Endothelial cell of umbilical vein (primary cell): ENCODE measurements around the gene PRKCB. TPM values are rescaled to one million over a fixed set of nuclear protein-coding genes. Genes with fewer than 3 reads are reported as not detected.
"Not testable (repeated sequence)": the region's sequence is repeated elsewhere in the genome, so short reads cannot be mapped to it uniquely, and the experiment has no call there.

Source experiments
- BruUV-seq: library from RNA; stranded (reverse); fragments of 400-500 nt; replicated peaks from 2 replicates; lab custom pipeline; 2021; lab: Mats Ljungman, UMichigan
- CTCF ChIA-PET: fragments of 300-600, 350-600 bp; sonication (Branson Sonifier 250); formaldehyde crosslinking; loops from one replicate; lab custom pipeline; 2021; ENCODE audit warnings: antibody characterized with exemption, inconsistent platforms; lab: Charles Lee
- POLR2A ChIA-PET: fragments of 300-600, 350-600 bp; sonication (Branson Sonifier 250); formaldehyde crosslinking; loops from one replicate; lab custom pipeline; 2021; ENCODE audit warnings: antibody characterized with exemption, inconsistent platforms; lab: Charles Lee
- DNase-seq: peaks from one replicate; pipeline ENCODE4 v3.0.0-alpha.2; 2011; ENCODE audit warnings: low read depth, low spot score
- FAIRE-seq: peaks from 2 replicates; lab custom pipeline; 2011; peaks lifted over from hg19 to GRCh38; lab: Jason Lieb, UNC
- H2AFZ ChIP-seq: 2 replicates; pipeline ENCODE4 v1.6.0; 2012; ENCODE audit warnings: low read depth, low read length, control low read depth, inconsistent platforms
- H3K27ac ChIP-seq: 2 replicates; pipeline ENCODE4 v1.5.1; 2011; ENCODE audit warnings: low read depth, mild to moderate bottlenecking, control low read depth, low read length, moderate library complexity; ENCODE audit not compliant: insufficient read depth
- H3K27me3 ChIP-seq, 2 experiments: 2 replicates each; pipeline versions ENCODE4 v1.6.0 to v1.6.1; 2011; ENCODE audit warnings: low read length in 2 of 2, mixed read lengths in 1 of 2; ENCODE audit not compliant: control insufficient read depth in 2 of 2, insufficient read depth in 2 of 2
- H3K36me3 ChIP-seq, 2 experiments: 2 replicates in 1 of 2; 3 replicates in 1 of 2; pipeline ENCODE4 v1.5.1; 2011; ENCODE audit warnings: low read length in 2 of 2, mild to moderate bottlenecking in 1 of 2, moderate library complexity in 1 of 2; ENCODE audit not compliant: control insufficient read depth in 2 of 2, insufficient read depth in 2 of 2; ENCODE audit errors: extremely low read depth in 1 of 2
- H3K4me1 ChIP-seq: 3 replicates; pipeline ENCODE4 v1.5.1; 2011; ENCODE audit warnings: mild to moderate bottlenecking, low read length; ENCODE audit not compliant: control insufficient read depth, insufficient read depth; ENCODE audit errors: extremely low read depth
- H3K4me2 ChIP-seq: 2 replicates; pipeline ENCODE4 v1.6.1; 2011; ENCODE audit warnings: low read length, control low read depth, mixed read lengths; ENCODE audit not compliant: insufficient read depth
- H3K4me3 ChIP-seq, 3 experiments: fragments of 200-600 bp in 1 of 3; sonication (generic), shearing (Covaris generic) in 1 of 3; replicated peaks in 1 of 3; 2 replicates each; pipeline ENCODE4 v1.5.1; 2011 to 2016; ENCODE audit warnings: control low read depth in 3 of 3, low read length in 3 of 3, mild to moderate bottlenecking in 2 of 3, inconsistent platforms in 1 of 3, low read depth in 1 of 3, moderate library complexity in 1 of 3; ENCODE audit not compliant: insufficient read depth in 1 of 3
- H3K79me2 ChIP-seq: 2 replicates; pipeline ENCODE4 v1.6.0; 2012; ENCODE audit warnings: low read length, inconsistent platforms; ENCODE audit not compliant: control insufficient read depth, insufficient read depth
- H3K9ac ChIP-seq: replicated peaks from 2 replicates; pipeline ENCODE3; 2011; ENCODE audit warnings: low read length, control low read depth; ENCODE audit not compliant: insufficient read depth; ENCODE audit errors: extremely low read depth
- H3K9me1 ChIP-seq: replicated peaks from 3 replicates; pipeline ENCODE4 v1.6.0; 2011; ENCODE audit warnings: mild to moderate bottlenecking, low read length; ENCODE audit not compliant: control insufficient read depth, insufficient read depth; ENCODE audit errors: extremely low read depth
- H3K9me3 ChIP-seq: replicated peaks from 2 replicates; pipeline ENCODE4 v1.5.1; 2012; ENCODE audit warnings: low read length, inconsistent platforms; ENCODE audit not compliant: control insufficient read depth, insufficient read depth
- H4K20me1 ChIP-seq: replicated peaks from 2 replicates; pipeline ENCODE3; 2011; ENCODE audit warnings: mild to moderate bottlenecking, low read length; ENCODE audit not compliant: control insufficient read depth, insufficient read depth; ENCODE audit errors: extremely low read depth
- CTCF ChIP-seq, 2 donors: IDR thresholded peaks; 1 replicate in 1 of 2; 2 replicates in 1 of 2; pipeline ENCODE4 v1.5.1; 2011; ENCODE audit warnings: low read length in 2 of 2, mild to moderate bottlenecking in 2 of 2, moderate library complexity in 2 of 2, control low read depth in 1 of 2, inconsistent platforms in 1 of 2, low read depth in 1 of 2; ENCODE audit not compliant: insufficient read depth in 1 of 2; ENCODE audit errors: extremely low read depth in 1 of 2
- EZH2 ChIP-seq: IDR thresholded peaks from 2 replicates; pipeline ENCODE4 v1.6.1; 2012; ENCODE audit warnings: borderline replicate concordance, low read depth, mild to moderate bottlenecking, moderate library complexity, low read length, inconsistent platforms; ENCODE audit not compliant: severe bottlenecking
- FOS ChIP-seq: IDR thresholded peaks from 2 replicates; pipeline ENCODE4 v1.6.1; 2011; ENCODE audit warnings: mild to moderate bottlenecking, low read length, moderate library complexity, borderline replicate concordance; ENCODE audit not compliant: insufficient read depth
- GATA2 ChIP-seq: IDR thresholded peaks from 2 replicates; pipeline ENCODE4 v1.7.0; 2011; ENCODE audit warnings: low read depth, mild to moderate bottlenecking, moderate library complexity, mixed read lengths, low read length; ENCODE audit not compliant: insufficient read length, insufficient read depth
- JUN ChIP-seq: IDR thresholded peaks from 2 replicates; pipeline ENCODE4 v1.6.1; 2011; ENCODE audit warnings: borderline replicate concordance, low read depth; ENCODE audit not compliant: insufficient read length, insufficient read depth
- MAX ChIP-seq: IDR thresholded peaks from 2 replicates; pipeline ENCODE4 v1.6.1; 2011; ENCODE audit not compliant: insufficient read depth, insufficient read length
- MYC ChIP-seq: IDR thresholded peaks from one replicate; pipeline ENCODE4 v1.6.1; 2011; ENCODE audit warnings: mild to moderate bottlenecking, low read depth, low read length
- POLR2A ChIP-seq: IDR thresholded peaks from 2 replicates; pipeline ENCODE4 v1.6.1; 2012; ENCODE audit warnings: low read depth, mild to moderate bottlenecking, control low read depth, low read length
- POLR2AphosphoS5 ChIP-seq: IDR thresholded peaks from 2 replicates; pipeline ENCODE4 v1.6.1; 2012; ENCODE audit warnings: low read depth, mild to moderate bottlenecking, control low read depth, low read length, moderate library complexity; ENCODE audit not compliant: insufficient read depth
- dilution Hi-C: fragments of 300-500 bp; cut with MboI; formaldehyde crosslinking; loops from one replicate; pipeline ENCODE4 v1.15.0; 2019; ENCODE audit warnings: low sequenced_read_pairs; ENCODE audit not compliant: extremely low pct_ligation_motif_present
- intact Hi-C: fragments of 100-400 bp; cut with micrococcal nuclease; formaldehyde crosslinking; loops from one replicate; pipeline ENCODE4 v1.10.0; 2022
- polyA plus RNA-seq, 4 experiments: library from polyadenylated mRNA; depleted of rRNA in 3 of 4; stranded (reverse) in 3 of 4; unstranded in 1 of 4; fragments of >200 nt; gene quantifications; 2 replicates each; pipeline versions ENCODE4 v1.2.1 to v1.2.3, GENCODE V29; 2011 to 2012; ENCODE audit warnings: missing spikeins in 1 of 4
- total RNA-seq: library from RNA; stranded (reverse); gene quantifications from 2 replicates; pipeline ENCODE4 v1.2.3, GENCODE V29; 2021

PRKCB gene
- total and polyA plus RNA-seq, 2 donors (not counting 3 experiments of a cell fraction or from before 2014, with no cell fraction given), result 0.01 TPM; not detected in 1

- H3K36me3 ChIP-seq, H3K4me2 ChIP-seq, H3K4me3 ChIP-seq, CTCF ChIA-PET, DNase-seq, H3K27me3 ChIP-seq, H4K20me1 ChIP-seq, H2AFZ ChIP-seq, H3K27ac ChIP-seq, H3K9ac ChIP-seq, H3K9me3 ChIP-seq, H3K79me2 ChIP-seq, intact Hi-C loops, H3K4me1 ChIP-seq, BruUV-seq, dilution Hi-C loops, POLR2A ChIA-PET, FAIRE-seq, H3K9me1 ChIP-seq: not testable (repeated sequence)
Measured at GRCh38 chr16:24108090-24108489, 272.3 kb downstream of the PRKCB start.

- dilution Hi-C loops (no loop called here), intact Hi-C loops (no loop called here)
- Histone ChIP-seq H3K4me2 (no peak overlapping the region), H3K4me3 (no peak overlapping the region), H3K36me3 (no peaks in the 10 kb centered on the region), H3K27ac (no peak overlapping the region), H3K4me1 (no peaks in the 10 kb centered on the region), H3K9ac (no peak overlapping the region), H4K20me1 (no peaks in the 10 kb centered on the region), H3K9me1 (no peaks in the 10 kb centered on the region), H3K79me2 (no peaks in the 10 kb centered on the region), H3K9me3 (no peaks in the 10 kb centered on the region), H3K27me3 (no peaks in the 10 kb centered on the region), H2AFZ (no peak overlapping the region)
- no peak for TF ChIP-seq EZH2
- TF ChIP-seq CTCF (IDR thresholded peaks at IDR 0.05; ENCODE audit: extremely low read depth in 1 of 2, insufficient read depth in 1 of 2, low read depth in 1 of 2, low read length in 2 of 2), result no peak
- no peak for TF ChIP-seq FOS
- no peak for TF ChIP-seq MAX
- no peak for TF ChIP-seq MYC
- no peak for TF ChIP-seq POLR2AphosphoS5
- TF ChIP-seq JUN, result no peak
- no peak for TF ChIP-seq GATA2
- TF ChIP-seq POLR2A, result no peak
- ChIA-PET CTCF (no interaction called here), POLR2A (no interaction called here)
- BruUV-seq, result no TSS peak
- DNase-seq (no peak), FAIRE-seq (no peak)
Measured at GRCh38 chr16:24111724-24112302, 276.0 kb downstream of the PRKCB start.
